Smooth muscle cell (in vitro differentiated cells): ENCODE data around the gene SCAPER. TPM values are rescaled to one million over a fixed set of nuclear protein-coding genes. Genes with fewer than 3 reads are reported as not detected.
"Not testable (repeated sequence)": the region's sequence is repeated elsewhere in the genome, so short reads cannot be mapped to it uniquely, and the experiment has no call there.

Experiments used
- DNase-seq: peaks from one replicate; lab custom pipeline; 2025; ENCODE audit not compliant: unreplicated experiment; lab: John Stamatoyannopoulos, UW
- H2AFZ ChIP-seq: fragments of 200-600 bp; sonication (generic); 2 replicates; pipeline ENCODE4 v1.6.0; 2016; ENCODE audit warnings: antibody characterized with exemption, low read depth, mild to moderate bottlenecking
- H3F3A ChIP-seq: fragments of 200-600 bp; sonication (generic); 2 replicates; pipeline ENCODE4 v1.6.0; 2017; ENCODE audit warnings: antibody characterized with exemption, low read depth
- H3K27ac ChIP-seq: fragments of 200-600 bp; sonication (generic); 2 replicates; pipeline ENCODE4 v1.5.1; 2016; ENCODE audit warnings: low read depth, mild to moderate bottlenecking
- H3K27me3 ChIP-seq: fragments of 200-600 bp; sonication (generic); 2 replicates; pipeline ENCODE4 v1.6.1; 2016; ENCODE audit warnings: low read depth, mild to moderate bottlenecking
- H3K36me3 ChIP-seq: fragments of 200-600 bp; sonication (generic); 2 replicates; pipeline ENCODE4 v1.5.1; 2016; ENCODE audit warnings: low read depth
- H3K4me1 ChIP-seq: fragments of 200-600 bp; sonication (generic); 2 replicates; pipeline ENCODE4 v1.5.1; 2016; ENCODE audit warnings: low read depth
- H3K4me2 ChIP-seq: fragments of 200-600 bp; sonication (generic); 2 replicates; pipeline ENCODE4 v1.6.0; 2016; ENCODE audit warnings: mild to moderate bottlenecking
- H3K4me3 ChIP-seq: fragments of 200-600 bp; sonication (generic); 2 replicates; pipeline ENCODE4 v1.5.1; 2016; ENCODE audit warnings: mild to moderate bottlenecking
- H3K79me2 ChIP-seq: fragments of 200-600 bp; sonication (generic); 2 replicates; pipeline ENCODE4 v1.6.0; 2016; ENCODE audit warnings: low read depth, mild to moderate bottlenecking
- H3K9ac ChIP-seq: fragments of 200-600 bp; sonication (generic); 2 replicates; pipeline ENCODE4 v1.6.0; 2016; ENCODE audit warnings: low read depth
- H3K9me3 ChIP-seq: fragments of 200-600 bp; sonication (generic); replicated peaks from 2 replicates; pipeline ENCODE4 v1.5.1; 2016; ENCODE audit warnings: low read depth
- H4K20me1 ChIP-seq: fragments of 200-600 bp; sonication (generic); 2 replicates; pipeline ENCODE4 v1.6.0; 2016; ENCODE audit warnings: low read depth
- WGBS: methylation state at CpG from one replicate; pipeline ENCODE4 v1.1.7; 2016; ENCODE audit warnings: low lambda C conversion rate; 5-methylcytosine and 5-hydroxymethylcytosine counted together
- polyA plus RNA-seq: library from polyadenylated mRNA; unstranded; fragments of >200 nt; fragmentation: Nextera tagmentation; extraction: Ambion mirVana; gene quantifications from 2 replicates; pipeline ENCODE4 v1.2.1, GENCODE V29; 2016
- total RNA-seq: library from RNA; depleted of rRNA; stranded (reverse); fragments of >200 nt; gene quantifications from 2 replicates; pipeline ENCODE4 v1.2.3, GENCODE V29; 2014
- TF ChIP-seq, protein P1 (sequence below): fragments of 200-600 bp; sonication (generic); IDR thresholded peaks from 2 replicates; pipeline ENCODE4 v1.5.1; 2017; ENCODE audit warnings: borderline replicate concordance, mild to moderate bottlenecking, antibody characterized with exemption; ENCODE audit not compliant: insufficient read depth, poor library complexity, severe bottlenecking

SCAPER gene
- total and polyA plus RNA-seq, 2 experiments from 2014 or later = 6.6 to 34.3 TPM

DNA sequence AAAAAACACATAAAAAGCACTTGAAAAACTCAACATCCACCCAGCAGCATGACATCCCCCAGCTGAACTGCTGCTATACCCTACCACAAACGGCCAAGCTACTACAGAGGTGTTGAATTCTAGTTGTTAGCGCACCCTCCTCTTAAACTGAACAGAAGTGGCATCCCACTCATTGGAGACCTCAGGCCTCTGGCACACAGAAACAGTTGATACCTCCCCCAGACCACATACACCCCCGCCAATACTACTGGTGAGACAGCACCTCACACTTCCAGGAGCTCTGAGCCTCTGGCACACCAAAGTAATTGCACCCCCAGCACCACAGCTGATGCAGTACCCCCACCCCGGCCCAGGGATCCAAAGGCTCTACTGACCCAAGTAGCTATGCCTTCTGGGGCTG, 190.2 kb downstream of the SCAPER start:
- Histone ChIP-seq H3K9ac (no peak overlapping the region), H3K4me1 (no peaks in the 10 kb centered on the region), H3K27ac (no peak overlapping the region), H3K27me3 (no peaks in the 10 kb centered on the region), H3K36me3 (no peaks in the 10 kb centered on the region), H4K20me1 (no peaks in the 10 kb centered on the region), H3K4me2 (no peak overlapping the region), H2AFZ (no peak overlapping the region), H3K79me2 (no peaks in the 10 kb centered on the region), H3K9me3 (no peaks in the 10 kb centered on the region), H3F3A (no peaks in the 10 kb centered on the region), H3K4me3 (no peak overlapping the region)
- 82% methylated on average over 4 of the region's 4 CpGs for WGBS
- no peak for DNase-seq
- TF ChIP-seq, protein P1, sequence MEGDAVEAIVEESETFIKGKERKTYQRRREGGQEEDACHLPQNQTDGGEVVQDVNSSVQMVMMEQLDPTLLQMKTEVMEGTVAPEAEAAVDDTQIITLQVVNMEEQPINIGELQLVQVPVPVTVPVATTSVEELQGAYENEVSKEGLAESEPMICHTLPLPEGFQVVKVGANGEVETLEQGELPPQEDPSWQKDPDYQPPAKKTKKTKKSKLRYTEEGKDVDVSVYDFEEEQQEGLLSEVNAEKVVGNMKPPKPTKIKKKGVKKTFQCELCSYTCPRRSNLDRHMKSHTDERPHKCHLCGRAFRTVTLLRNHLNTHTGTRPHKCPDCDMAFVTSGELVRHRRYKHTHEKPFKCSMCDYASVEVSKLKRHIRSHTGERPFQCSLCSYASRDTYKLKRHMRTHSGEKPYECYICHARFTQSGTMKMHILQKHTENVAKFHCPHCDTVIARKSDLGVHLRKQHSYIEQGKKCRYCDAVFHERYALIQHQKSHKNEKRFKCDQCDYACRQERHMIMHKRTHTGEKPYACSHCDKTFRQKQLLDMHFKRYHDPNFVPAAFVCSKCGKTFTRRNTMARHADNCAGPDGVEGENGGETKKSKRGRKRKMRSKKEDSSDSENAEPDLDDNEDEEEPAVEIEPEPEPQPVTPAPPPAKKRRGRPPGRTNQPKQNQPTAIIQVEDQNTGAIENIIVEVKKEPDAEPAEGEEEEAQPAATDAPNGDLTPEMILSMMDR = no peak

DNA sequence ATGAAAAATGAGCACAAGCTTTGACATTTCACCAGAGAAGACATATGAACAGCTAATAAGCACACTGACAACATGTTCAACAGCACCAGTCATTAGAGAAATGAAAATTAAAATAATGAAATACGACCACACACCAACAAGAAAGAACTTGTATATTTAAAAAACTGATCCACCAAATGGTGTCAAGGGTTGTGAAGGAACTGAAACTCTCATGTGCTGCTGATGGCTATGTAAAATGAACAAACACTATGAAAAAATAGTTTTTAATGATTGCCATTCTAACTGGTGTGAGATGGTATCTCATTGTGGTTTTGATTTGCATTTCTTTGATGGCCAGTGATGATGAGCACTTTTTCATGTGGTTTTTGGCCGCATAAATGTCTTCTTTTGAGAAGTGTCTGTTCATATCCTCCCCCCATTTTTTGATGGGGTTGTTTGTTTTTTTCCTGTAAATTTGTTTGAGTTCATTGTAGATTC, 193.8 kb downstream of the SCAPER start:
- Histone ChIP-seq H3K4me2 (no peak overlapping the region), H3K27me3 (no peaks in the 10 kb centered on the region), H3F3A (no peaks in the 10 kb centered on the region), H2AFZ (no peak overlapping the region), H3K27ac (no peak overlapping the region), H3K79me2 (no peaks in the 10 kb centered on the region), H3K36me3 (no peaks in the 10 kb centered on the region), H3K9ac (no peak overlapping the region), H3K4me1 (no peaks in the 10 kb centered on the region), H3K4me3 (no peak overlapping the region), H3K9me3 (no peaks in the 10 kb centered on the region), H4K20me1 (no peaks in the 10 kb centered on the region)
- TF ChIP-seq, protein P1 = no peak
- WGBS = 94% methylated on average over 2 of the region's 2 CpGs
- no peak for DNase-seq

DNA sequence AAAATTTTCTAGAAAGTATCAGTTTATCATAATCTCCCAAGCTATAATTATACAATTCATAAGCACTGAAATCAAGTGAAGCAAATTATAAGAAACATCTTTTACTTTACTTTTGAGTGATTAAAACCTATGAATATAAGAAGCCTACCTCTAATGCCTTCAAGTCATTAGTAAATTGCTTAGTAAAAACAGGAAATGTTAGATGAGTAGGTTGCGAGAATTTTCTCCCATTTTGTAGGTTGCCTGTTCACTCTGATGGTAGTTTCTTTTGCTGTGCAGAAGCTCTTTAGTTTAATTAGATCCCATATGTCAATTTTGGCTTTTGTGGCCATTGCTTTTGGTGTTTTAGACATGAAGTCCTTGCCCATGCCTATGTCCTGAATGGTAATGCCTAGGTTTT, 201.1 kb downstream of the SCAPER start:
- not testable (repeated sequence) for H3K4me3 ChIP-seq

DNA sequence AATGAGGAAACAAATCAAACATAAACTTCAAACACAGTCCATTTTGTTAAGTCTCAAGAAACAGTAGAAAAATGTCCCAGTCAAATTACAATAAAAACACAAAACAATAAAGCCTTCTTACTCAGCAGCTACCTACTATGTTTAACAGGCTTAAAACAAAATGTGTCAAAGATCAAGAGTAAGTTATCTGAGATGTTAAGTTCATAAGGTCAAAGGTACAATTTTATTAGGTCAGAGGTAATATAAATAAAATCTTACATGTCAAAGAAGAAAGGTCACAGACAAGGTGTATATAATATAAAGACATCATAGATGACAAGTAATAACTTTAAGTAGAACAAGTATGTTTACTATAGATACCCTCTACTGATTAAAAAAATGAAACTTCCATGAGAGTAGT, 208.3 kb downstream of the SCAPER start:
- DNase-seq = no peak
- Histone ChIP-seq H3K4me2 (no peak overlapping the region), H2AFZ (no peak overlapping the region), H3K9ac (no peak overlapping the region), H3K27me3 (no peaks in the 10 kb centered on the region), H3K79me2 (no peaks in the 10 kb centered on the region), H3F3A (no peaks in the 10 kb centered on the region), H3K4me3 (no peak overlapping the region), H4K20me1 (no peaks in the 10 kb centered on the region), H3K27ac (no peak overlapping the region), H3K4me1 (no peaks in the 10 kb centered on the region), H3K36me3 (no peaks in the 10 kb centered on the region), H3K9me3 (no peaks in the 10 kb centered on the region)
- TF ChIP-seq, protein P1 = no peak

More for the DNA sequence above, 201.1 kb downstream of the SCAPER start:
- H3K27me3 ChIP-seq, H3K36me3 ChIP-seq, H3F3A ChIP-seq, H3K9me3 ChIP-seq, H3K4me1 ChIP-seq, H4K20me1 ChIP-seq, H3K27ac ChIP-seq, H3K9ac ChIP-seq, H3K4me2 ChIP-seq, H2AFZ ChIP-seq, DNase-seq, H3K79me2 ChIP-seq: not testable (repeated sequence)
- WGBS = 97% methylated on average over 1 of the region's 1 CpG

DNA sequence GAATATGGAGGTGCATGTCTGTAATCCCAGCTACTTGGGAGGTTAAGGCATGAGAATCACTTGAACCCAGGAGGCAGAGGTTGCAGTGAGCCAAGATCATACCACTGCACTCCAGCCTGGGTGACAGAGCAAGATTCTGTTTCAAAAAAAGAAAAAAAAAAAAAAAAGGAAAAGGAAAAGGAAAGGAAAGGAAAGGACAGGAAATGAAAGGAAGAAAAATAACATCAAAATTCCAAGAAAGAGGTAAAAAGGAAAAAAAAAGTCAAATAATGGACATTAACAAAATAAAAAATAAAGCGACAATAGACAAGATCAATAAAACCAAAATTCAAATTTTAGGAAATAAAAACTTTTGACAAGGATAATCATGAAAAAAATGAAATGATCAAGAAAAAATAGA, 212.6 kb downstream of the SCAPER start:
- 100% methylated on average over 1 of the region's 1 CpG for WGBS
- H3K79me2 ChIP-seq, H3K27ac ChIP-seq, H3K4me1 ChIP-seq, H3K9me3 ChIP-seq, H3K27me3 ChIP-seq, H2AFZ ChIP-seq, H3F3A ChIP-seq, H4K20me1 ChIP-seq, H3K36me3 ChIP-seq, DNase-seq, H3K4me2 ChIP-seq, H3K9ac ChIP-seq, H3K4me3 ChIP-seq: not testable (repeated sequence)

DNA sequence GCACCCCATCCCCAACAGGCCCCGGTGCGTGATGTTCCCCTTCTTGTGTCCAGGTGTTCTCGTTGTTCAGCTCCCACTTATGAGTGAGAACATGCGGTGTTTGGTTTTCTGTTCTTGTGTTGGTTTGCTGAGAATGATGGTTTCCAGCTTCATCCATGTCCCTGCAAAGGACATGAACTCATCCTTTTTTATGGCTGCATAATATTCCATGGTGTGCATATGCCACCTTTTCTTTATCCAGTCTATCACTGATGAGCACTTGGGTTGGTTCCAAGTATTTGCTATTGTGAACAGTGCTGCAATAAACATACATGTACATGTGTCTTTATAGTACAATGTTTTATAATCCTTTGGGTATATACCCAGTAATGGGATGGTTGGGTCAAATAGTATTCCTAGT, 217.5 kb downstream of the SCAPER start:
- DNase-seq, H4K20me1 ChIP-seq: not testable (repeated sequence)
- 100% methylated on average over 4 of the region's 4 CpGs for whole genome bisulfite sequencing

More for the DNA sequence above, 217.5 kb downstream of the SCAPER start:
- H3K27me3 ChIP-seq, H3K4me3 ChIP-seq, H3K27ac ChIP-seq, H3K36me3 ChIP-seq, H3K4me1 ChIP-seq, H2AFZ ChIP-seq, H3K9me3 ChIP-seq, H3K9ac ChIP-seq, H3K79me2 ChIP-seq, H3F3A ChIP-seq, H3K4me2 ChIP-seq: not testable (repeated sequence)
